DMS153 treated with DMSO at 0.1 percent for 48 hours (cell line): ENCODE measurements around the gene HIPK2.

ENCODE experiments used
- DNase-seq: peaks from one replicate; lab custom pipeline; 2025; ENCODE audit not compliant: unreplicated experiment; lab: John Stamatoyannopoulos, UW

The HIPK2 gene

GRCh38 chr7:139718141-139718540 is 59.7 kb downstream of the HIPK2 start:
- no peak for DNase-seq

GRCh38 chr7:139716156-139716942 is 61.4 kb downstream of the HIPK2 start:
- no peak for DNase-seq

GRCh38 chr7:139715194-139715815 is 62.5 kb downstream of the HIPK2 start:
- no peak for DNase-seq

- DNase-seq: no peak
These were observed 63.5 kb downstream of the HIPK2 start for GRCh38 chr7:139714163-139714901.

- no peak for DNase-seq
These were observed 64.2 kb downstream of the HIPK2 start for GRCh38 chr7:139713526-139714162.

GRCh38 chr7:139713061-139713460 is 64.7 kb downstream of the HIPK2 start:
- no peak for DNase-seq

GRCh38 chr7:139711991-139712743 is 65.6 kb downstream of the HIPK2 start:
- DNase-seq: no peak

GRCh38 chr7:139710036-139710435 is 67.8 kb downstream of the HIPK2 start:
- no peak for DNase-seq

GRCh38 chr7:139709485-139709884 is 68.3 kb downstream of the HIPK2 start:
- DNase-seq: no peak

GRCh38 chr7:139708541-139708940 is 69.3 kb downstream of the HIPK2 start:
- no peak for DNase-seq

- no peak for DNase-seq
These were observed 71.0 kb downstream of the HIPK2 start for GRCh38 chr7:139706837-139707236.

GRCh38 chr7:139704308-139704879 is 73.4 kb downstream of the HIPK2 start:
- DNase-seq: no peak

GRCh38 chr7:139703487-139704307 is 74.1 kb downstream of the HIPK2 start:
- no peak for DNase-seq

- DNase-seq: no peak
These were observed 74.8 kb downstream of the HIPK2 start for GRCh38 chr7:139702811-139703486.

GRCh38 chr7:139702313-139702731 is 75.5 kb downstream of the HIPK2 start:
- no peak for DNase-seq

- no peak for DNase-seq
These were observed 75.9 kb downstream of the HIPK2 start for GRCh38 chr7:139701908-139702307.

- DNase-seq: no peak
These were observed 77.1 kb downstream of the HIPK2 start for GRCh38 chr7:139700505-139701235.
